ENCODE measurements around the gene GIN1. TPM values are rescaled to one million over a fixed set of nuclear protein-coding genes. Genes with fewer than 3 reads are reported as not detected.
"Not testable (repeated sequence)": the region's sequence is repeated elsewhere in the genome, so short reads cannot be mapped to it uniquely, and the experiment has no call there.

The GIN1 gene
- total and polyA plus RNA-seq, 4 donors, result 3.1 to 12.6 (median 5.7) TPM

DNA sequence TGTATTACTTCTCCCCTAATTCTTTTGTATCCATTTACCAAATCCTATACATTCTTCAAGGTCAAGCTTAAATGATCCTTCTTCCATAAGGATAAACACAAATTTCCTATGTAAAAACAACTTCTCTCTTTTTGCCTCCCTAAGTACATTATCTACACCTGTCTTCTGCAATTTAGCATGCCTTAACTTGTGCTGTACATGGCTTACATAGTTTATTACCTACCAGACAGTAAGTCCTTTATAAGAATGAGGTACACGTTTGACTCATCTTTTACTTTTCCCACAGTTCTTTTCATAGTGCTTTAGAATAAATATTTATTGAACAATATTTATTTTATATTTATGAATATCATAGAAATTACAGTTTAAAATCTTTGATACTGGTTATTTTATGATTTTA, 33.4 kb downstream of the GIN1 start:
- Histone ChIP-seq H3K27ac (ENCODE audit: low read depth in 1 of 2, low read length in 1 of 2) (no peak overlapping the region), H3K27me3 (ENCODE audit: control insufficient read depth in 3 of 3, insufficient read depth in 3 of 3, low read length in 2 of 3) (no peaks in the 10 kb centered on the region), H3K4me1 (ENCODE audit: control insufficient read depth in 5 of 5, insufficient read depth in 5 of 5, low read length in 5 of 5) (no peaks in the 10 kb centered on the region), H3K36me3 (ENCODE audit: control insufficient read depth in 4 of 4, insufficient read depth in 4 of 4, low read length in 4 of 4) (peaks cover 4 to 20% (median 17%) of the 10 kb centered on the region in 4 donors), H3K9ac (ENCODE audit: insufficient read depth in 1 of 2, low read length in 2 of 2) (no peak overlapping the region), H3K9me3 (ENCODE audit: control insufficient read depth in 4 of 4, insufficient read depth in 3 of 4, low read length in 3 of 4) (peaks cover 4 to 11% (median 7%) of the 10 kb centered on the region in 4 donors), H3K4me3 (no peak overlapping the region)
- WGBS, 2 donors, result 97 to 100% methylated on average over 1 of the region's 1 CpG
- TF ChIP-seq, protein P1, sequence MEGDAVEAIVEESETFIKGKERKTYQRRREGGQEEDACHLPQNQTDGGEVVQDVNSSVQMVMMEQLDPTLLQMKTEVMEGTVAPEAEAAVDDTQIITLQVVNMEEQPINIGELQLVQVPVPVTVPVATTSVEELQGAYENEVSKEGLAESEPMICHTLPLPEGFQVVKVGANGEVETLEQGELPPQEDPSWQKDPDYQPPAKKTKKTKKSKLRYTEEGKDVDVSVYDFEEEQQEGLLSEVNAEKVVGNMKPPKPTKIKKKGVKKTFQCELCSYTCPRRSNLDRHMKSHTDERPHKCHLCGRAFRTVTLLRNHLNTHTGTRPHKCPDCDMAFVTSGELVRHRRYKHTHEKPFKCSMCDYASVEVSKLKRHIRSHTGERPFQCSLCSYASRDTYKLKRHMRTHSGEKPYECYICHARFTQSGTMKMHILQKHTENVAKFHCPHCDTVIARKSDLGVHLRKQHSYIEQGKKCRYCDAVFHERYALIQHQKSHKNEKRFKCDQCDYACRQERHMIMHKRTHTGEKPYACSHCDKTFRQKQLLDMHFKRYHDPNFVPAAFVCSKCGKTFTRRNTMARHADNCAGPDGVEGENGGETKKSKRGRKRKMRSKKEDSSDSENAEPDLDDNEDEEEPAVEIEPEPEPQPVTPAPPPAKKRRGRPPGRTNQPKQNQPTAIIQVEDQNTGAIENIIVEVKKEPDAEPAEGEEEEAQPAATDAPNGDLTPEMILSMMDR (IDR thresholded peaks at IDR 0.05; ENCODE audit: control extremely low read depth, extremely low read depth), result no peak
- DNase-seq (no peak), ATAC-seq (ENCODE audit: insufficient read depth, low FRiP score) (no peak)

DNA sequence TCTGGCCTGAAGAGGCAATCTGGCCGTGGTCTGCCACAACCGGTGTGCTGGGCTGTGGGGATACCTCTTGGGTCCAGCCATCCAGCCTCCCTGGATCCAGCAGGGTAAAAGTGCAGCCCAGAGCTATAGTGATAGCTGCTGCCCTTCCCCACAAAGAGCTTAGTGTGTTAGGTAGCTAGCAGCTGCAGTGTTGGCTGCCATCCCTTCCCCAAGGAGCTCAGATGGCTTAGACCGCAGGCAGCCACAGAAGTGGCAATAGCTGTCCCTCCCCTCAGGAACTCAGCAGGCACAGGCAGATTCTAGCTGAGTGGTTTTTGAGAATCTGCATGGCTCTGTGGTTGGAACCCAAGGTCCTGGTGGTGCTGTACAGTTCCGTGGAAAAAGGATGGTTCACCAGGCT, 40.1 kb downstream of the GIN1 start:
- no peak overlapping the region for H3K9ac ChIP-seq (ENCODE audit: insufficient read depth in 1 of 2, low read length in 2 of 2)
- peaks cover 0 to 4% (median 1%) of the 10 kb centered on the region in 4 donors for H3K36me3 ChIP-seq (ENCODE audit: control insufficient read depth in 4 of 4, insufficient read depth in 4 of 4, low read length in 4 of 4)
- peak overlapping the region in 1 of 2 donors; percentile 14 for H3K27ac ChIP-seq (ENCODE audit: low read depth in 1 of 2, low read length in 1 of 2)
- no peak for DNase-seq
- TF ChIP-seq, protein P1 (IDR thresholded peaks at IDR 0.05; ENCODE audit: control extremely low read depth, extremely low read depth), result no peak
- no peak for ATAC-seq (ENCODE audit: insufficient read depth, low FRiP score)
- no peaks in the 10 kb centered on the region for H3K4me1 ChIP-seq (ENCODE audit: control insufficient read depth in 5 of 5, insufficient read depth in 5 of 5, low read length in 5 of 5)
- H3K4me3 ChIP-seq, result no peak overlapping the region
- peaks cover 1 to 35% (median 14%) of the 10 kb centered on the region in 4 donors for H3K9me3 ChIP-seq (ENCODE audit: control insufficient read depth in 4 of 4, insufficient read depth in 3 of 4, low read length in 3 of 4)
- no peaks in the 10 kb centered on the region for H3K27me3 ChIP-seq (ENCODE audit: control insufficient read depth in 3 of 3, insufficient read depth in 3 of 3, low read length in 2 of 3)
- WGBS, 2 donors, result 73 to 85% methylated on average over 4 of the region's 4 CpGs

DNA sequence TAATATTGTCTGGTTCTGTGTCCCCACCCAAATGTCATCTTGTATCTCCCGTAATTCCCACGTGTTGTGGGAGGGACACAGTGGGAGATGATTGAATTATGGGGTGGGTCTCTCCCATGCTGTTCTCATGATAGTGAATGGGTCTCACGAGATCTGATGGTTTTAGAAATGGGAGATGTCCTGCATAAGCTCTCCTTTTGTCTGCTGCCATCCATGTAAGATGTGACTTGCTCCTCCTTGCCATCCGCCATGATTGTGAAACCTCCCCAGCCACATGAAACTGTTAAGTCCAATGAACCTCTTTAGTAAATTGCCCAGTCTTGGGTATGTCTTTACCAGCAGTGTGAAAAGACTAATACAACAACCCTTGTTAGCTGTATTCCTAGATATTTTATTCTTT, 44.5 kb downstream of the GIN1 start:
- no peak for ATAC-seq (ENCODE audit: insufficient read depth, low FRiP score)
- Histone ChIP-seq H3K36me3 (ENCODE audit: control insufficient read depth in 4 of 4, insufficient read depth in 4 of 4, low read length in 4 of 4) (no peaks in the 10 kb centered on the region), H3K9me3 (ENCODE audit: control insufficient read depth in 4 of 4, insufficient read depth in 3 of 4, low read length in 3 of 4) (peaks cover 0 to 22% (median 11%) of the 10 kb centered on the region in 4 donors), H3K27me3 (ENCODE audit: control insufficient read depth in 3 of 3, insufficient read depth in 3 of 3, low read length in 2 of 3) (no peaks in the 10 kb centered on the region), H3K27ac (ENCODE audit: low read depth in 1 of 2, low read length in 1 of 2) (no peak overlapping the region), H3K4me1 (ENCODE audit: control insufficient read depth in 5 of 5, insufficient read depth in 5 of 5, low read length in 5 of 5) (no peaks in the 10 kb centered on the region), H3K9ac (ENCODE audit: insufficient read depth in 1 of 2, low read length in 2 of 2) (no peak overlapping the region), H3K4me3 (no peak overlapping the region)
- no peak for DNase-seq
- TF ChIP-seq, protein P1 (IDR thresholded peaks at IDR 0.05; ENCODE audit: control extremely low read depth, extremely low read depth), result no peak
- 92 to 95% methylated on average over 4 of the region's 4 CpGs for WGBS, 2 donors

DNA sequence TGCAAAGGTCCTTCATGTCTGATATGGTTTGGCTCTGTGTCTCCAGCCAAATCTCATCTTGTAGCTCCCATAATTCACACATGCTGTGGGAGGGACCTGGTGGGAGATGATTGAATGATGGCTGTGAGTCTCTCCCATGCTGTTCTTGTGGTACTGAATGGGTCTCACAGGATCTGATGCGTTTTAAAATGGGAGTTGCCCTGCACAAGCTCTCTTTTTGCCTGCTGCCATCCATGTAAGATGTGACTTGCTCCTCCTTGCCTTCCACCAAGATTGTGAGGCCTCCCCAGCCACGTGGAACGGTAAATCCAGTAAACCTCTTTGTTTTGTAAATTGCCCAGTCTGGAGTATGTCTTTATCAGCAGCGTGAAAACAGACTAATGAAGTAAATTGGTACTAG, 46.4 kb downstream of the GIN1 start:
- not testable (repeated sequence) for DNase-seq; H3K9me3 ChIP-seq (ENCODE audit: control insufficient read depth in 4 of 4, insufficient read depth in 3 of 4, low read length in 3 of 4)

More for the DNA sequence above, 46.4 kb downstream of the GIN1 start:
- not testable (repeated sequence) for H3K27me3 ChIP-seq (ENCODE audit: control insufficient read depth in 3 of 3, insufficient read depth in 3 of 3, low read length in 2 of 3); H3K9ac ChIP-seq (ENCODE audit: insufficient read depth in 1 of 2, low read length in 2 of 2); ATAC-seq (ENCODE audit: insufficient read depth, low FRiP score); H3K27ac ChIP-seq (ENCODE audit: low read depth in 1 of 2, low read length in 1 of 2); H3K4me3 ChIP-seq; H3K36me3 ChIP-seq (ENCODE audit: control insufficient read depth in 4 of 4, insufficient read depth in 4 of 4, low read length in 4 of 4); H3K4me1 ChIP-seq (ENCODE audit: control insufficient read depth in 5 of 5, insufficient read depth in 5 of 5, low read length in 5 of 5)
- WGBS, 2 donors, result 59 to 85% methylated on average over 4 of the region's 4 CpGs
